Stomach smooth muscle (tissue), 2 donors: ENCODE measurements around the gene ARHGEF2.

Source experiments
- H3K27ac ChIP-seq: one replicate; pipeline ENCODE4 v1.7.0; 2013; ENCODE audit warnings: mild to moderate bottlenecking, low read length, inconsistent platforms
- H3K27me3 ChIP-seq, 2 donors: one replicate each; pipeline ENCODE4 v1.7.0; 2013; ENCODE audit warnings: low read length in 2 of 2; ENCODE audit not compliant: insufficient read depth in 2 of 2, control insufficient read depth in 1 of 2
- H3K36me3 ChIP-seq, 2 donors: one replicate each; pipeline ENCODE4 v1.7.0; 2013; ENCODE audit warnings: low read length in 2 of 2; ENCODE audit not compliant: control insufficient read depth in 2 of 2, insufficient read depth in 2 of 2
- H3K4me1 ChIP-seq: one replicate; pipeline ENCODE4 v1.7.0; 2013; ENCODE audit warnings: low read length; ENCODE audit not compliant: control insufficient read depth, insufficient read depth
- H3K4me3 ChIP-seq, 2 donors: one replicate each; pipeline ENCODE4 v1.7.0; 2013; ENCODE audit warnings: low read length in 2 of 2
- H3K9ac ChIP-seq, 2 donors: one replicate each; pipeline ENCODE4 v1.7.0; 2013; ENCODE audit warnings: low read length in 2 of 2, mild to moderate bottlenecking in 1 of 2
- H3K9me3 ChIP-seq, 2 donors: one replicate each; pipeline ENCODE4 v1.7.0; 2013; ENCODE audit warnings: low read length in 2 of 2; ENCODE audit not compliant: control insufficient read depth in 2 of 2
- donor health status: healthy.
- donor health status: Pancreatic carcinoma.

The ARHGEF2 gene

DNA sequence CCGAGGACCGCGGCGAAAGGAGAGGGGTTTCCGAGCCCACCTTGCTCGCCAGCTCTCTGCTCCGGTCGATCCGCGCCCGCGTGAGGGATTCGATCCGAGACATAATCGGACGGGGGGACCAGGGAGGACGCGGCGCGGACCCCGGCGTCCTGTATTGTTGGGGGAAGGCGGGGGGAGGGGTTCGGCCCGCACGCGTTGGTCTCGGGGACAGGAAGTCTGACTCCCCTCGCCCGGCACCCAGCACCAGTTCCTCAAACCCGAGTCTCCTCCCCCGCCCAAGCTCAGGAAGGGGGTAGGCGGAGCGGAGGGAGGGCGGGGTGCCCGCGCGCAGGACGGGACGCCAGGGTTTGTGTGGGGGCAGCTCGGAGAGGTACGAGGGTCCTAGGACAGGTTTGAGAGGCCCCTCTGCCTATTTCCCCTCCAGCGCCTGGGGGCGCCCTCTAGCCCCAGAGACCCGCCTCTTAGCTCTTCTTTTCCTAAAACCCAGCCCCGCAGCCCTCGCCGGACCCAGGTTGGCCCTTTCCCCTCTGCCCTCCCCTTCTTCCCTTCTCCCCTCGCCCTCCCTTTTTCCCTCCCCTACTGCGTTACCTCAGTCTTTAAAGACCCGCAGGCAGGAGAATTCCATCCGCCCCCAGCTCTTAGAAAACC is at the start of gene ARHGEF2:
Gene ARHGEF2 (minus strand): TSS at position 223 of the 648 bp plus-strand sequence. CDS start 120 bp downstream, at position 103.
- Histone ChIP-seq H3K27ac (peak within 1 kb of the TSS; percentile 88), H3K27me3 (no peaks in the 10 kb centered on the region), H3K4me1 (peaks cover 86% of the 10 kb centered on the region)

DNA sequence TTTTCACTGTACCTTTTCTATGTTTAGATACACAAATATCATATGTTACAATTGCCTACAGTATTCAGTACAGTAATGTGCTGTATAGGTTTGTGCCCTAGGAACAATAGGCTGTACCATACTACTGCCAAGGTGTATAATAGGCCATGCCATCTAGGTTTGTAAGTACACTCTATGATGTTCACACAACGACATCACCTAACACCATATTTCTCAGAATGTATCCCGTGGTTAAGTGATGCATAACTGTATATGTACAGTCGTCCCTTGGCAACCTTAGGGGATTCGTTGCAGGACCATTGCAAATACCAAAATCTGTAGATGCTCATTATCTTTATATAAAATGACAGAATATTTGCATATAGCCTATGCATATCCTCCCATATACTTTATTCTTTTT is 48.2 kb upstream of the ARHGEF2 start:
- Histone ChIP-seq H3K27me3 (peaks cover 0 to 3% of the 10 kb centered on the region in 2 donors), H3K4me3 (no peak overlapping the region), H3K9ac (no peak overlapping the region), H3K27ac (no peak overlapping the region), H3K9me3 (no peaks in the 10 kb centered on the region), H3K36me3 (no peaks in the 10 kb centered on the region), H3K4me1 (no peaks in the 10 kb centered on the region)

More for the DNA sequence above, at the start of gene ARHGEF2:
- Histone ChIP-seq H3K9me3 (no peaks in the 10 kb centered on the region), H3K36me3 (no peaks in the 10 kb centered on the region), H3K4me3 (peak within 1 kb of the TSS; percentile 85), H3K9ac (peak within 1 kb of the TSS; percentile 84 to 86)

DNA sequence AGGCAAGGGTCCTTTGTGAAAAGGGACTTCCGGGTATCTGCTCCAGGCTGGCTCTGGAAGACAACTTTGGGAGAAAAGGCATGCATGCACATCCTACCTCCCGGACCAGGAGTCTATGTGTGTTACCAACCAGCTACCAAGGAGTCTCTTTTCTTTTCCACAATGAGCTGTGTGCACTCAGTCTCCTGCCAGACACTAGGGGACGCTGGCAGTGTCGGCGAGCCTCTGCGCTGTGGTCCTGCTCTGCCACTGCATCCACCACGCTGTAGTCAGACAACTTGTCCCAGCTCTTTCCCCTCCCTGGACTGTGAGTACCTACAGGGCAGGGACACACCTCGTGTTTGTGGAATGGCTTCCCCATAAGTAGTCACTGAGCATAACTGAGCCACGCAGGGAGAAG is 47.5 kb upstream of the ARHGEF2 start:
- Histone ChIP-seq H3K27ac (no peak overlapping the region), H3K9ac (peak overlapping the region in 1 of 2 donors; percentile 5), H3K36me3 (no peaks in the 10 kb centered on the region), H3K4me3 (no peak overlapping the region), H3K4me1 (no peaks in the 10 kb centered on the region), H3K9me3 (no peaks in the 10 kb centered on the region), H3K27me3 (peaks cover 0 to 3% of the 10 kb centered on the region in 2 donors)

DNA sequence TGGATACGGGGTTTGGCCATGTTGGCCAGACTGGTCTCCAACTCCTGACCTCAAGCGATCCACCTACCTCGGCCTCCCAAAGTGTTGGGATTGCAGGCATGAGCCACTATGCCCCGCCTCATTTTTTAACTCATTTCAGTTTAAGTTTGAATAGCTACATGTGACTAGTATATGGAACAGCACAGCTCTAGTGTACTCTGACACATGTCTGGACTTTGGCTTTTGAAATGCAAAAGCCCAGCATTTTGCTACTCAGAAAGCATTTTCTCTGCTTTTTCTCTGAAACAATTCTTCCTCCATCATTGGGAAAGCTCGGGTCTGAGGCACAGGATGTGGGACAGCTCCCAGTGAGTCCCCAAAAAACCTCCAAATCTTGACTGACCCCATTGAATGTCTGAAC is 46.5 kb upstream of the ARHGEF2 start:
- no peaks in the 10 kb centered on the region for H3K36me3 ChIP-seq

DNA sequence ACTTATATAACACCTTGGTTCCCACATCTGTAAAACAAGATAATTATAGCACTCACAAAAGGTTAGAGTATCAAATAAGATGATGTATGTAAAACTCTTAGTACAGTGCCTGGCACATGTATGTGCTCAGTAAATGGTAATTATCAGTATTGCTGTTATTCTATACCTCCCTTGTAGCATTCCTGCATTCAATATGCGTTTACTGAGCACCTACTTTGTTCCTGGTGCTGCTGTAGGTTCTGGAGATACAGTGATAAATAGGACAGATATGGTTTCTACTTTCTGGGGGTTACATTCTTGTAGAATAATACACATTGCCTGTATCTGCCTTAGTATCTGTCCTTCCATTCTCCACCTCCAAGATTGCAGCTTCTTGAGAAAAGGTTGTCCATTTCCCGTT is 43.6 kb upstream of the ARHGEF2 start:
- peaks cover 3 to 7% of the 10 kb centered on the region in 2 donors for H3K36me3 ChIP-seq

More for the DNA sequence above, 46.5 kb upstream of the ARHGEF2 start:
- H3K9me3 ChIP-seq: no peaks in the 10 kb centered on the region
- no peak overlapping the region for H3K9ac ChIP-seq
- H3K27ac ChIP-seq: no peak overlapping the region
- H3K4me1 ChIP-seq: peaks cover 7% of the 10 kb centered on the region
- H3K27me3 ChIP-seq: peaks cover 0 to 3% of the 10 kb centered on the region in 2 donors
- H3K4me3 ChIP-seq: no peak overlapping the region

DNA sequence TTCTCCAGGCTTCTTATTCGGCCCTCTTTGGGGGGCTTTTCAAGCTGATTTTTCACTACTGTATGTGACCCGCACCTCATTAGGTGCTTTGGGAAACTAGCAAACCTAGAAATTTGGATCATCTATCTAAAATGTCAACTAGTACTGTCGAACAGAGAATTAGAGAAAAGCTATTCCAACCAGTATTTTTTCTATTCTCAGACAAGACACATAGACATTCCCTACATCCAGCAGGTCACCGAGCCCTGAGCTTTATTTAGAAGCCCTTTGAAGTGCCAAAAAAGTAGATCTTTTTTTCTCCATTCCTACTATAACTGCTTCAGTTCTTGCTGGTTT is 42.7 kb upstream of the ARHGEF2 start:
- Histone ChIP-seq H3K27ac (peak overlapping the region; percentile 8), H3K4me1 (peaks cover 7% of the 10 kb centered on the region), H3K9ac (peak overlapping the region; percentile 73 to 81), H3K27me3 (peaks cover 0 to 3% of the 10 kb centered on the region in 2 donors), H3K36me3 (peaks cover 3 to 7% of the 10 kb centered on the region in 2 donors), H3K4me3 (peak overlapping the region; percentile 76 to 91), H3K9me3 (no peaks in the 10 kb centered on the region)

More for the DNA sequence above, 43.6 kb upstream of the ARHGEF2 start:
- H3K27me3 ChIP-seq: peaks cover 0 to 3% of the 10 kb centered on the region in 2 donors
- H3K9me3 ChIP-seq: no peaks in the 10 kb centered on the region
- H3K4me3 ChIP-seq: no peak overlapping the region
- H3K27ac ChIP-seq: no peak overlapping the region
- H3K4me1 ChIP-seq: peaks cover 7% of the 10 kb centered on the region
- peak overlapping the region in 1 of 2 donors; percentile 13 for H3K9ac ChIP-seq

DNA sequence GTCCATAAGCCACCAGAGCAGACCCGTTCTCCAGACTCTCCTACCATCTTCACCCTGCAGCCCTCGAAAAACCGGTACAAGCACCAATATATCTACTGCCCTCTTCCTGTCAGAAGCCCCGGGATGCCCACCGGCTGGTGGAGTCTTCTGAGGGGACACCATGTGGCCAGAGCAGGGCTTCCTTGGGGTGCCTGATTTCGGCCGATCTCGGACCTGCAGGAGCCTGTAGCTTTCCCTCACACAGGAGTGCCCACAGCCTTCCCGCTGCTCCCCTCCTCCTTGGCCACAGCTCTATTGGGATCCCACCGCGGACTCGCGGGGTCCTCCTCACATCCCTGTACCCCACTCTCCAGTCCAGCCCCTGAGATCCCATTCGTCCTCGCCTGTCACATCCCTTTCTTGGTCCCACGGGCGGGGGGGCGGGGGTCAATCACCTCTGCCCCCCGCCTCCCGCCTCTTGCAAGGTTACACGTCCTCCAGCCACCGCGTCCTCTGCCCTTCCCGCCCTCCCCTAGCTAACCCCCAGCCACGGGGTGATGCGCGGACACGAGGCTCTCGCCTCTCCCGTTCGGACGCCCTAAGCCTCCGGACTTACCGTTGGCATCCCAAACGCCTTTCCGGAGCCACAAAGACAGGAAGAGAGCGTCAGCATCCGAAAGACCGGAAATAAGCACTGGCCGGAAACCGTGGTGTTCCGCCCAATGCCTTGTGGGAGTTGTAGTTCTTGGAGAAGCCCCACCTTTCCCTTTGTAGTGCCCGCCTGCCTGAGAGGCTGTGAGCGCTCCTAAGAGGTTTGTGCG is 42.1 kb upstream of the ARHGEF2 start, which contains the start of gene SSR2:
Gene SSR2 (minus strand): TSS at position 659 of the 800 bp plus-strand sequence. CDS start 784 bp downstream, outside the sequence.
- Histone ChIP-seq H3K36me3 (peaks cover 3 to 7% of the 10 kb centered on the region in 2 donors), H3K9ac (peak within 1 kb of the TSS; percentile 73 to 81), H3K27me3 (peaks cover 0 to 3% of the 10 kb centered on the region in 2 donors), H3K9me3 (no peaks in the 10 kb centered on the region), H3K4me3 (peak within 1 kb of the TSS; percentile 76 to 91), H3K4me1 (peaks cover 7% of the 10 kb centered on the region), H3K27ac (peak within 1 kb of the TSS; percentile 24)

DNA sequence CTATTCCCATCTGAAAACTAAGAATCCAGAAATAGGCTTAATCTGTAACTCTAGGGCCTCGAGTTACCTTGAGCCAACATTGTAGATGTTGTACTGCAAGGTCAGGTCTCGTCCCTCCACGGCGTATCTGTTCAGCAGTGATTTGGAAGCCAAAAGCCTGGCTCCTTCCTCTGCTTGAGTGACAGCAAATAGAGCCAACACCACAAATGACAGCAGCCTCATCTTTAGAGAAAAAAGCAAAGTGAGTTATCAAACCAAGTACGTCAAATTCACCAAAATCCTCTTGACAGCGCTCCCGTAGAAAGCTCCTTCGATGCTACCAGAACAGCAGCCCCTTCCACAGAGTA is 41.6 kb upstream of the ARHGEF2 start:
- Histone ChIP-seq H3K4me1 (peaks cover 7% of the 10 kb centered on the region), H3K27me3 (no peaks in the 10 kb centered on the region), H3K4me3 (peak overlapping the region; percentile 76 to 91), H3K9ac (peak overlapping the region; percentile 73 to 81), H3K27ac (peak overlapping the region; percentile 24), H3K36me3 (peaks cover 3 to 10% of the 10 kb centered on the region in 2 donors), H3K9me3 (no peaks in the 10 kb centered on the region)

DNA sequence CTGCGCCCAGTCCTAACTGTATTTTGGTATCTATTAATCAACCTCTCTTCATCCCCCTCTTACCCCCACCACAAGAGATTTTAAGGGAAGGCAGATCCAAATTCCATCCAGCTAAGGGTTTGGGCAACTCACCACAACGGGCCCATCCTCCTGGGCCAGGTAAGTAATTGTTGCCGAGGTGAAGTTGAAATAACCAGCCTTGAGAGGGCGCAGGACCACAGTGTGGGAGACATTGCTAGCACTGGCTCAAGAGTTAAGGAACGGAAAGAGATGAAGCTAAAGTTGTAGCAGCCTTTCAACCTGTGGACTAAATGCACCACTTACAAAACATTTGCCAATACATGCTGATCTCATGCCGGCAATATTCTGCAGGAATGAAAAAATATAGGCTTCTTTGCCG is 36.5 kb upstream of the ARHGEF2 start:
- H3K27me3 ChIP-seq: no peaks in the 10 kb centered on the region
- H3K9me3 ChIP-seq: no peaks in the 10 kb centered on the region
- H3K4me1 ChIP-seq: peaks cover under 1% of the 10 kb centered on the region
- no peak overlapping the region for H3K9ac ChIP-seq
- H3K27ac ChIP-seq: no peak overlapping the region
- H3K36me3 ChIP-seq: peaks cover 26 to 43% of the 10 kb centered on the region in 2 donors
- H3K4me3 ChIP-seq: no peak overlapping the region

DNA sequence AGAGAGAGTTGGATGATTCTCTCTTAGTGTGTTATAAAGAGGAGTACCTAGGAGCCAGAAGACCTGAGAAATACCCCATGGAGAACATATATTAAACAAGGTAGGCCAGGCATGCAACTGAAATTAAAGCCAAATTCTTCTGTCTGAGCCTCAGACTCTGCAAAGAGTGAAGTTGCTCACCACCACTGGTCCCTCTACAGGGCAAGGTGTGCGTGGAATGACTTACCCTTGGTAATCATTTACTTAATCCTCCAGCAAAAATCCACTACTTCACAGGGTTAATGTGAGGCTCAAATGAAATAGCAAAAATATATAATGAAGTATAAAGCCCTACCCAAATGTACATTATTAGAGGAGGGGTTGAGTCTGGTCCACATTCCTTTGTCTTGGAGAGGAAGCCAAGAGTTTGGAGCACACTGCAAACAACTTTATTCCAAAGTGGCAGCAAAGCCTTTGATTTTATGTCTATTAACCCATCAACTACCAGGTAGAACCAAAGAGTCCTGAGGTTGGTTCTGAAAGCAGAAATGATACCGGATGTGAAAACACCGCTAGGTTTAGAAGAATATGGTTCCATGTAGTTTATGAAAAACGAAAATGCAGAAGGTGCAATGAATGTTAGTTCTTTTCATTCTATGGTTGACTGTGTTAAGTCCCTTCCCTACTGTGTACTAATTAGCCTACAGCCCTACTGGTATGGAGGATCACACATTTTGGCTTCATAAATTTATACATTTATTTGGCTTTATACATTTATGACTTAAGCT is 33.9 kb upstream of the ARHGEF2 start:
- no peaks in the 10 kb centered on the region for H3K27me3 ChIP-seq
- H3K4me1 ChIP-seq: no peaks in the 10 kb centered on the region
- peaks cover 31 to 48% of the 10 kb centered on the region in 2 donors for H3K36me3 ChIP-seq
- H3K4me3 ChIP-seq: no peak overlapping the region
- no peaks in the 10 kb centered on the region for H3K9me3 ChIP-seq
- H3K27ac ChIP-seq: no peak overlapping the region
- H3K9ac ChIP-seq: no peak overlapping the region
